DND-41 (cell line): ENCODE data around the gene KCNQ5.

Source experiments
- ATAC-seq: fragments of 200-7000 bp; cut with Tn5 transposase; 3 replicates; pipeline ENCODE4 v1.9.1; 2021; ENCODE audit warnings: low read depth; ENCODE audit not compliant: insufficient read depth
- DNase-seq: peaks from one replicate; pipeline ENCODE4 v3.0.0-alpha.2; 2020
- H2AFZ ChIP-seq: 2 replicates; pipeline ENCODE4 v1.6.0; 2012; ENCODE audit warnings: low read depth, low read length
- H3K27ac ChIP-seq: 2 replicates; pipeline ENCODE4 v1.5.1; 2012; ENCODE audit warnings: low read length, inconsistent platforms
- H3K27me3 ChIP-seq: fragments of 200-600 bp; sonication (generic); 2 replicates; pipeline ENCODE4 v1.6.0; 2012; ENCODE audit warnings: low read length, mild to moderate bottlenecking, inconsistent platforms; ENCODE audit not compliant: insufficient read depth, poor library complexity
- H3K36me3 ChIP-seq: 2 replicates; pipeline ENCODE4 v1.5.1; 2012; ENCODE audit warnings: low read length, inconsistent platforms; ENCODE audit not compliant: insufficient read depth
- H3K4me1 ChIP-seq: 2 replicates; pipeline ENCODE4 v1.5.1; 2012; ENCODE audit warnings: mild to moderate bottlenecking, low read length; ENCODE audit not compliant: insufficient read depth
- H3K4me2 ChIP-seq: 2 replicates; pipeline ENCODE4 v1.6.0; 2012; ENCODE audit warnings: mild to moderate bottlenecking, moderate library complexity, low read length, inconsistent platforms; ENCODE audit not compliant: insufficient read depth
- H3K4me3 ChIP-seq, 2 experiments: fragments of 200-600 bp in 1 of 2; shearing (Covaris generic) in 1 of 2; 2 replicates each; pipeline ENCODE4 v1.5.1; 2012 to 2016; ENCODE audit warnings: inconsistent platforms in 2 of 2, low read length in 2 of 2, mild to moderate bottlenecking in 2 of 2, low read depth in 1 of 2, moderate library complexity in 1 of 2
- H3K79me2 ChIP-seq: 2 replicates; pipeline ENCODE4 v1.6.0; 2012; ENCODE audit warnings: low read length, inconsistent platforms; ENCODE audit not compliant: insufficient read depth
- H3K9ac ChIP-seq: 2 replicates; pipeline ENCODE4 v1.6.0; 2012; ENCODE audit warnings: low read depth, mild to moderate bottlenecking, inconsistent platforms, low read length, moderate library complexity
- H3K9me3 ChIP-seq: 2 replicates; pipeline ENCODE4 v1.5.1; 2012; ENCODE audit warnings: low read length, moderate library complexity, mild to moderate bottlenecking, inconsistent platforms; ENCODE audit not compliant: insufficient read depth, severe bottlenecking
- H4K20me1 ChIP-seq: 2 replicates; pipeline ENCODE4 v1.6.0; 2012; ENCODE audit warnings: low read length; ENCODE audit not compliant: insufficient read depth
- CTCF ChIP-seq: IDR thresholded peaks from 2 replicates; pipeline ENCODE4 v1.5.1; 2012; ENCODE audit warnings: borderline replicate concordance, low read length, moderate library complexity, mild to moderate bottlenecking; ENCODE audit not compliant: poor library complexity, severe bottlenecking; ENCODE audit errors: extremely low read depth
- EZH2 ChIP-seq: IDR thresholded peaks from 3 replicates; pipeline ENCODE4 v1.6.1; 2012; ENCODE audit warnings: borderline replicate concordance, low read depth, mild to moderate bottlenecking, moderate library complexity, low read length, inconsistent platforms; ENCODE audit not compliant: severe bottlenecking

KCNQ5 gene

GRCh38 chr6:73027691-73028090 is 405.8 kb downstream of the KCNQ5 start:
- no peak for ATAC-seq
- Histone ChIP-seq H4K20me1 (no peaks in the 10 kb centered on the region), H3K4me3 (no peak overlapping the region), H2AFZ (no peak overlapping the region), H3K9ac (no peak overlapping the region), H3K9me3 (no peaks in the 10 kb centered on the region), H3K36me3 (no peaks in the 10 kb centered on the region), H3K27me3 (no peaks in the 10 kb centered on the region), H3K4me2 (no peak overlapping the region), H3K4me1 (no peaks in the 10 kb centered on the region), H3K27ac (no peak overlapping the region), H3K79me2 (no peaks in the 10 kb centered on the region)
- TF ChIP-seq EZH2 (no peak), CTCF (no peak)
- DNase-seq, result no peak

- no peak overlapping the region for H3K27ac ChIP-seq
- H3K4me2 ChIP-seq, result no peak overlapping the region
- no peak overlapping the region for H3K9ac ChIP-seq
- ATAC-seq (no peak), DNase-seq (no peak)
- TF ChIP-seq CTCF (no peak), EZH2 (no peak)
- no peaks in the 10 kb centered on the region for H3K79me2 ChIP-seq
- no peak overlapping the region for H2AFZ ChIP-seq
- no peaks in the 10 kb centered on the region for H3K9me3 ChIP-seq
- H3K4me1 ChIP-seq, result no peaks in the 10 kb centered on the region
- H4K20me1 ChIP-seq, result no peaks in the 10 kb centered on the region
- H3K4me3 ChIP-seq, result no peak overlapping the region
- no peaks in the 10 kb centered on the region for H3K27me3 ChIP-seq
- H3K36me3 ChIP-seq, result no peaks in the 10 kb centered on the region
Measured at GRCh38 chr6:73028124-73028766, 406.4 kb downstream of the KCNQ5 start.

GRCh38 chr6:73028893-73029450 is 407.1 kb downstream of the KCNQ5 start:
- H3K27me3 ChIP-seq, result no peaks in the 10 kb centered on the region
- no peak overlapping the region for H2AFZ ChIP-seq
- TF ChIP-seq CTCF (no peak), EZH2 (no peak)
- H3K4me3 ChIP-seq, result no peak overlapping the region
- no peak for ATAC-seq
- no peak overlapping the region for H3K4me2 ChIP-seq
- no peaks in the 10 kb centered on the region for H3K4me1 ChIP-seq
- no peaks in the 10 kb centered on the region for H3K36me3 ChIP-seq
- DNase-seq, result no peak
- no peaks in the 10 kb centered on the region for H4K20me1 ChIP-seq
- H3K9me3 ChIP-seq, result no peaks in the 10 kb centered on the region
- no peaks in the 10 kb centered on the region for H3K79me2 ChIP-seq
- H3K27ac ChIP-seq, result no peak overlapping the region
- H3K9ac ChIP-seq, result no peak overlapping the region
